SK-N-SH treated with all-trans-retinoic acid at 6 μM for 48 hours (cell line): Measurements from ENCODE around the gene ARHGEF4.

ENCODE experiments used
- ARNTL ChIP-seq: fragments of 450-650 bp; formaldehyde crosslinking; IDR thresholded peaks from 2 replicates; pipeline ENCODE4 v1.5.0; 2020; ENCODE audit warnings: low read depth, mild to moderate bottlenecking, moderate library complexity, borderline replicate concordance
- ISL1 ChIP-seq: fragments of 250-450 bp; sonication (Bioruptor Pico); IDR thresholded peaks from 2 replicates; pipeline ENCODE4 v2.1.2; 2022; ENCODE audit warnings: mild to moderate bottlenecking, moderate library complexity
- PATZ1 ChIP-seq: fragments of 250-450 bp; sonication (Bioruptor Pico); IDR thresholded peaks from 2 replicates; pipeline ENCODE4 v1.8.0; 2020; ENCODE audit warnings: mild to moderate bottlenecking, moderate library complexity, borderline replicate concordance
- POU6F1 ChIP-seq: fragments of 250-450 bp; sonication (Bioruptor Pico); IDR thresholded peaks from 2 replicates; pipeline ENCODE4 v1.8.0; 2021; ENCODE audit warnings: low read depth, mild to moderate bottlenecking, moderate library complexity, borderline replicate concordance
- SNAI2 ChIP-seq: fragments of 250-450 bp; sonication (Bioruptor Pico); IDR thresholded peaks from 2 replicates; pipeline ENCODE4 v1.5.0; 2020; ENCODE audit warnings: mild to moderate bottlenecking, moderate library complexity
- TSHZ2 ChIP-seq: fragments of 250-450 bp; sonication (Bioruptor Pico); IDR thresholded peaks from 2 replicates; pipeline ENCODE4 v1.5.0; 2020; ENCODE audit warnings: mild to moderate bottlenecking, moderate library complexity
- ZC3H10 ChIP-seq: fragments of 250-450 bp; sonication (Bioruptor Pico); IDR thresholded peaks from 2 replicates; pipeline ENCODE4 v1.5.1; 2021; ENCODE audit warnings: mild to moderate bottlenecking, moderate library complexity

GRCh38 chr2:130850788-130851623 is 14.3 kb downstream of the ARHGEF4 start:
- no peak for TF ChIP-seq ZC3H10 (CRISPR knock-in tag)
- TF ChIP-seq TSHZ2 = no peak
- TF ChIP-seq ARNTL (CRISPR knock-in tag) = no peak
- no peak for TF ChIP-seq POU6F1 (CRISPR knock-in tag)
- TF ChIP-seq PATZ1 (CRISPR knock-in tag) = no peak
- no peak for TF ChIP-seq SNAI2
- no peak for TF ChIP-seq ISL1 (CRISPR knock-in tag)
